Endothelial cell of umbilical vein (primary cell): Measurements from ENCODE around the gene KCNMA1. TPM values are rescaled to one million over a fixed set of nuclear protein-coding genes. Genes with fewer than 3 reads are reported as not detected.

Source experiments
- BruUV-seq: library from RNA; stranded (reverse); fragments of 400-500 nt; replicated peaks from 2 replicates; lab custom pipeline; 2021; lab: Mats Ljungman, UMichigan
- CTCF ChIA-PET: fragments of 300-600, 350-600 bp; sonication (Branson Sonifier 250); formaldehyde crosslinking; loops from one replicate; lab custom pipeline; 2021; ENCODE audit warnings: antibody characterized with exemption, inconsistent platforms; lab: Charles Lee
- POLR2A ChIA-PET: fragments of 300-600, 350-600 bp; sonication (Branson Sonifier 250); formaldehyde crosslinking; loops from one replicate; lab custom pipeline; 2021; ENCODE audit warnings: antibody characterized with exemption, inconsistent platforms; lab: Charles Lee
- DNase-seq: peaks from one replicate; pipeline ENCODE4 v3.0.0-alpha.2; 2011; ENCODE audit warnings: low read depth, low spot score
- FAIRE-seq: peaks from 2 replicates; lab custom pipeline; 2011; peaks lifted over from hg19 to GRCh38; lab: Jason Lieb, UNC
- H2AFZ ChIP-seq: 2 replicates; pipeline ENCODE4 v1.6.0; 2012; ENCODE audit warnings: low read depth, low read length, control low read depth, inconsistent platforms
- H3K27ac ChIP-seq: 2 replicates; pipeline ENCODE4 v1.5.1; 2011; ENCODE audit warnings: low read depth, mild to moderate bottlenecking, control low read depth, low read length, moderate library complexity; ENCODE audit not compliant: insufficient read depth
- H3K27me3 ChIP-seq, 2 experiments: 2 replicates each; pipeline versions ENCODE4 v1.6.0 to v1.6.1; 2011; ENCODE audit warnings: low read length in 2 of 2, mixed read lengths in 1 of 2; ENCODE audit not compliant: control insufficient read depth in 2 of 2, insufficient read depth in 2 of 2
- H3K36me3 ChIP-seq, 2 experiments: 2 replicates in 1 of 2; 3 replicates in 1 of 2; pipeline ENCODE4 v1.5.1; 2011; ENCODE audit warnings: low read length in 2 of 2, mild to moderate bottlenecking in 1 of 2, moderate library complexity in 1 of 2; ENCODE audit not compliant: control insufficient read depth in 2 of 2, insufficient read depth in 2 of 2; ENCODE audit errors: extremely low read depth in 1 of 2
- H3K4me1 ChIP-seq: 3 replicates; pipeline ENCODE4 v1.5.1; 2011; ENCODE audit warnings: mild to moderate bottlenecking, low read length; ENCODE audit not compliant: control insufficient read depth, insufficient read depth; ENCODE audit errors: extremely low read depth
- H3K4me2 ChIP-seq: 2 replicates; pipeline ENCODE4 v1.6.1; 2011; ENCODE audit warnings: low read length, control low read depth, mixed read lengths; ENCODE audit not compliant: insufficient read depth
- H3K4me3 ChIP-seq, 3 experiments: fragments of 200-600 bp in 1 of 3; sonication (generic), shearing (Covaris generic) in 1 of 3; replicated peaks in 1 of 3; 2 replicates each; pipeline ENCODE4 v1.5.1; 2011 to 2016; ENCODE audit warnings: control low read depth in 3 of 3, low read length in 3 of 3, mild to moderate bottlenecking in 2 of 3, inconsistent platforms in 1 of 3, low read depth in 1 of 3, moderate library complexity in 1 of 3; ENCODE audit not compliant: insufficient read depth in 1 of 3
- H3K79me2 ChIP-seq: 2 replicates; pipeline ENCODE4 v1.6.0; 2012; ENCODE audit warnings: low read length, inconsistent platforms; ENCODE audit not compliant: control insufficient read depth, insufficient read depth
- H3K9ac ChIP-seq: replicated peaks from 2 replicates; pipeline ENCODE3; 2011; ENCODE audit warnings: low read length, control low read depth; ENCODE audit not compliant: insufficient read depth; ENCODE audit errors: extremely low read depth
- H3K9me1 ChIP-seq: replicated peaks from 3 replicates; pipeline ENCODE4 v1.6.0; 2011; ENCODE audit warnings: mild to moderate bottlenecking, low read length; ENCODE audit not compliant: control insufficient read depth, insufficient read depth; ENCODE audit errors: extremely low read depth
- H3K9me3 ChIP-seq: replicated peaks from 2 replicates; pipeline ENCODE4 v1.5.1; 2012; ENCODE audit warnings: low read length, inconsistent platforms; ENCODE audit not compliant: control insufficient read depth, insufficient read depth
- H4K20me1 ChIP-seq: replicated peaks from 2 replicates; pipeline ENCODE3; 2011; ENCODE audit warnings: mild to moderate bottlenecking, low read length; ENCODE audit not compliant: control insufficient read depth, insufficient read depth; ENCODE audit errors: extremely low read depth
- EZH2 ChIP-seq: IDR thresholded peaks from 2 replicates; pipeline ENCODE4 v1.6.1; 2012; ENCODE audit warnings: borderline replicate concordance, low read depth, mild to moderate bottlenecking, moderate library complexity, low read length, inconsistent platforms; ENCODE audit not compliant: severe bottlenecking
- FOS ChIP-seq: IDR thresholded peaks from 2 replicates; pipeline ENCODE4 v1.6.1; 2011; ENCODE audit warnings: mild to moderate bottlenecking, low read length, moderate library complexity, borderline replicate concordance; ENCODE audit not compliant: insufficient read depth
- GATA2 ChIP-seq: IDR thresholded peaks from 2 replicates; pipeline ENCODE4 v1.7.0; 2011; ENCODE audit warnings: low read depth, mild to moderate bottlenecking, moderate library complexity, mixed read lengths, low read length; ENCODE audit not compliant: insufficient read length, insufficient read depth
- JUN ChIP-seq: IDR thresholded peaks from 2 replicates; pipeline ENCODE4 v1.6.1; 2011; ENCODE audit warnings: borderline replicate concordance, low read depth; ENCODE audit not compliant: insufficient read length, insufficient read depth
- MYC ChIP-seq: IDR thresholded peaks from one replicate; pipeline ENCODE4 v1.6.1; 2011; ENCODE audit warnings: mild to moderate bottlenecking, low read depth, low read length
- POLR2A ChIP-seq: IDR thresholded peaks from 2 replicates; pipeline ENCODE4 v1.6.1; 2012; ENCODE audit warnings: low read depth, mild to moderate bottlenecking, control low read depth, low read length
- POLR2AphosphoS5 ChIP-seq: IDR thresholded peaks from 2 replicates; pipeline ENCODE4 v1.6.1; 2012; ENCODE audit warnings: low read depth, mild to moderate bottlenecking, control low read depth, low read length, moderate library complexity; ENCODE audit not compliant: insufficient read depth
- dilution Hi-C: fragments of 300-500 bp; cut with MboI; formaldehyde crosslinking; loops from one replicate; pipeline ENCODE4 v1.15.0; 2019; ENCODE audit warnings: low sequenced_read_pairs; ENCODE audit not compliant: extremely low pct_ligation_motif_present
- intact Hi-C: fragments of 100-400 bp; cut with micrococcal nuclease; formaldehyde crosslinking; loops from one replicate; pipeline ENCODE4 v1.10.0; 2022
- polyA plus RNA-seq, 4 experiments: library from polyadenylated mRNA; depleted of rRNA in 3 of 4; stranded (reverse) in 3 of 4; unstranded in 1 of 4; fragments of >200 nt; gene quantifications; 2 replicates each; pipeline versions ENCODE4 v1.2.1 to v1.2.3, GENCODE V29; 2011 to 2012; ENCODE audit warnings: missing spikeins in 1 of 4
- total RNA-seq: library from RNA; stranded (reverse); gene quantifications from 2 replicates; pipeline ENCODE4 v1.2.3, GENCODE V29; 2021
- TF ChIP-seq, protein P1 (sequence below), 2 donors: IDR thresholded peaks; 1 replicate in 1 of 2; 2 replicates in 1 of 2; pipeline ENCODE4 v1.5.1; 2011; ENCODE audit warnings: low read length in 2 of 2, mild to moderate bottlenecking in 2 of 2, moderate library complexity in 2 of 2, control low read depth in 1 of 2, inconsistent platforms in 1 of 2, low read depth in 1 of 2; ENCODE audit not compliant: insufficient read depth in 1 of 2; ENCODE audit errors: extremely low read depth in 1 of 2
- TF ChIP-seq, protein P2 (sequence below): IDR thresholded peaks from 2 replicates; pipeline ENCODE4 v1.6.1; 2011; ENCODE audit not compliant: insufficient read depth, insufficient read length

The KCNMA1 gene
- total and polyA plus RNA-seq, 2 donors (not counting 3 experiments of a cell fraction or from before 2014, with no cell fraction given) = 0.10 to 0.82 TPM

DNA sequence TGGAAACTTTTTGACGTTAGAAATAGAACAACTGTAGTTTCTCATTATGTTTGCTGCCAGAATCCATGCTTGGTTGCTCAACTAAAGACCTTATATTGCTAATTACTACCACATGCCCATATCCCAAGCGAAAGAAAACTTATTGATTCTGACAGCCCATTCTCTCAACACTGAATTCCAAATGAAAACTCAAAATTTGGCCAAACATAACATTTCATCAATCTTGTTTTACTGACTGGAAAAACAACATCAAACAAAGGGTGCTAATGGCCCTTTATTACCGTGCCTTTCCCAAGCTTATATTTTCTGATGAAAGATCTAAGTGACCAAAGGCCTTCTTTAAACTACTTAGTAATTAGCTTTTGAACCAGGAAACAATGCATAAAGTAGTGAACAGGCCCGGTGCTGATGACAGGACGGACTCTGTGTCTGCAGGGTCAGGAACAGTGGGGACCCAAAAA is 531.8 kb downstream of the KCNMA1 start:
- DNase-seq = no peak
- no peak overlapping the region for H3K27ac ChIP-seq
- H3K4me2 ChIP-seq = no peak overlapping the region
- no peak overlapping the region for H3K4me3 ChIP-seq
- no peak overlapping the region for H3K9ac ChIP-seq
- dilution Hi-C loops = no loop called here
- H3K9me3 ChIP-seq = no peaks in the 10 kb centered on the region
- no peaks in the 10 kb centered on the region for H3K4me1 ChIP-seq
- CTCF ChIA-PET = interaction anchor here (1.1 to 1.3 kb wide), 2 partner anchors 10 to 39 kb away, joined by 3 read pairs; no protein-coding TSS in a partner anchor
- intact Hi-C loops = no loop called here
- no peak overlapping the region for H2AFZ ChIP-seq
- TF ChIP-seq FOS (no peak), POLR2AphosphoS5 (no peak), MYC (no peak), POLR2A (no peak), GATA2 (no peak), JUN (no peak), EZH2 (no peak)
- TF ChIP-seq, protein P1, sequence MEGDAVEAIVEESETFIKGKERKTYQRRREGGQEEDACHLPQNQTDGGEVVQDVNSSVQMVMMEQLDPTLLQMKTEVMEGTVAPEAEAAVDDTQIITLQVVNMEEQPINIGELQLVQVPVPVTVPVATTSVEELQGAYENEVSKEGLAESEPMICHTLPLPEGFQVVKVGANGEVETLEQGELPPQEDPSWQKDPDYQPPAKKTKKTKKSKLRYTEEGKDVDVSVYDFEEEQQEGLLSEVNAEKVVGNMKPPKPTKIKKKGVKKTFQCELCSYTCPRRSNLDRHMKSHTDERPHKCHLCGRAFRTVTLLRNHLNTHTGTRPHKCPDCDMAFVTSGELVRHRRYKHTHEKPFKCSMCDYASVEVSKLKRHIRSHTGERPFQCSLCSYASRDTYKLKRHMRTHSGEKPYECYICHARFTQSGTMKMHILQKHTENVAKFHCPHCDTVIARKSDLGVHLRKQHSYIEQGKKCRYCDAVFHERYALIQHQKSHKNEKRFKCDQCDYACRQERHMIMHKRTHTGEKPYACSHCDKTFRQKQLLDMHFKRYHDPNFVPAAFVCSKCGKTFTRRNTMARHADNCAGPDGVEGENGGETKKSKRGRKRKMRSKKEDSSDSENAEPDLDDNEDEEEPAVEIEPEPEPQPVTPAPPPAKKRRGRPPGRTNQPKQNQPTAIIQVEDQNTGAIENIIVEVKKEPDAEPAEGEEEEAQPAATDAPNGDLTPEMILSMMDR (IDR thresholded peaks at IDR 0.05; ENCODE audit: extremely low read depth in 1 of 2, insufficient read depth in 1 of 2, low read depth in 1 of 2, low read length in 2 of 2) = no peak
- TF ChIP-seq, protein P2, sequence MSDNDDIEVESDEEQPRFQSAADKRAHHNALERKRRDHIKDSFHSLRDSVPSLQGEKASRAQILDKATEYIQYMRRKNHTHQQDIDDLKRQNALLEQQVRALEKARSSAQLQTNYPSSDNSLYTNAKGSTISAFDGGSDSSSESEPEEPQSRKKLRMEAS = no peak
- BruUV-seq = no TSS peak
- POLR2A ChIA-PET = no interaction called here
- no peak for FAIRE-seq
- no peaks in the 10 kb centered on the region for H3K9me1 ChIP-seq
- no peaks in the 10 kb centered on the region for H3K27me3 ChIP-seq
- H4K20me1 ChIP-seq = no peaks in the 10 kb centered on the region
- no peaks in the 10 kb centered on the region for H3K36me3 ChIP-seq
- no peaks in the 10 kb centered on the region for H3K79me2 ChIP-seq
